Cardiac muscle cell (in vitro differentiated cells and primary cell): ENCODE results near the gene DUS1L. TPM values are rescaled to one million over a fixed set of nuclear protein-coding genes. Genes with fewer than 3 reads are reported as not detected.

ENCODE experiments used
- DNase-seq, 2 donors: peaks; one replicate each; pipeline versions ENCODE4 v3.0.0 to v3.0.0-alpha.2; 2010 to 2017; ENCODE audit warnings: low read depth in 1 of 2, low spot score in 1 of 2
- H3K27ac ChIP-seq: fragments of 200-600 bp; sonication (generic); 2 replicates; pipeline ENCODE4 v1.5.1; 2016
- H3K27me3 ChIP-seq: fragments of 200-600 bp; sonication (generic); 2 replicates; pipeline ENCODE4 v1.6.0; 2016; ENCODE audit warnings: control low read depth
- H3K36me3 ChIP-seq: fragments of 200-600 bp; sonication (generic); 2 replicates; pipeline ENCODE4 v1.5.1; 2016; ENCODE audit warnings: control low read depth
- H3K4me1 ChIP-seq: fragments of 200-600 bp; sonication (generic); 2 replicates; pipeline ENCODE4 v1.8.1; 2017; ENCODE audit warnings: low read depth, mild to moderate bottlenecking, mixed run types
- H3K4me3 ChIP-seq: fragments of 200-600 bp; sonication (generic); 2 replicates; pipeline ENCODE4 v1.5.1; 2016; ENCODE audit warnings: mild to moderate bottlenecking
- H3K9me3 ChIP-seq: fragments of 200-600 bp; sonication (generic); 2 replicates; pipeline ENCODE4 v1.5.1; 2017; ENCODE audit warnings: low read depth, mild to moderate bottlenecking, control low read depth
- polyA plus RNA-seq: library from polyadenylated mRNA; unstranded; fragments of >200 nt; fragmentation: Nextera tagmentation; extraction: Ambion mirVana; gene quantifications from 2 replicates; pipeline ENCODE4 v1.2.1, GENCODE V29; 2016
- total RNA-seq: library from RNA; depleted of rRNA; stranded (reverse); fragments of >200 nt; gene quantifications from 2 replicates; pipeline ENCODE4 v1.2.3, GENCODE V29; 2016
- TF ChIP-seq, protein P1 (sequence below): IDR thresholded peaks from 2 replicates; pipeline ENCODE4 v1.5.1; 2012; ENCODE audit warnings: low read depth, mild to moderate bottlenecking, low read length

DUS1L gene
- total and polyA plus RNA-seq, 2 experiments from 2014 or later = 183 to 184 TPM

DNA sequence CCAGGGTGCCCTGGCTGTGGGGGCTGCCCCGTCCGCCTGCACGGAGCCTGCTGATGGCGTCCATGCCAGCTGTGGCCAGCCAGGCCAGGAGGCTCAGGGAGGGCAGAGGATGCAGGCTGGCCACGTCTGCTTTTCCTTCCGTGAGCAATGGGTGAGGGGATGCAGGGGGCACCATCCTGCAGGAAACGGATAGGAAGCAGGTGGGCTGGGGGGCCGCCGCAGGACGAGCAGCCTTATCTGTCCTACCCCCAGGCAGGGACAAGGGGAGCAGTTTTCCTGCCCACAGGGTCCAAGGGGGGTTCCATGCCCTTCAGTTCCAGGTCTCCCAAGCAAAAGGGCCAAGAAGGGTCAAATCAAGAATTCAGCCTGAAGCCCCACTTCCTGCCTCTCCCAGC is 6.8 kb downstream of the DUS1L start:
- H3K27me3 ChIP-seq = no peaks in the 10 kb centered on the region
- peaks cover 35% of the 10 kb centered on the region for H3K36me3 ChIP-seq
- TF ChIP-seq, protein P1, sequence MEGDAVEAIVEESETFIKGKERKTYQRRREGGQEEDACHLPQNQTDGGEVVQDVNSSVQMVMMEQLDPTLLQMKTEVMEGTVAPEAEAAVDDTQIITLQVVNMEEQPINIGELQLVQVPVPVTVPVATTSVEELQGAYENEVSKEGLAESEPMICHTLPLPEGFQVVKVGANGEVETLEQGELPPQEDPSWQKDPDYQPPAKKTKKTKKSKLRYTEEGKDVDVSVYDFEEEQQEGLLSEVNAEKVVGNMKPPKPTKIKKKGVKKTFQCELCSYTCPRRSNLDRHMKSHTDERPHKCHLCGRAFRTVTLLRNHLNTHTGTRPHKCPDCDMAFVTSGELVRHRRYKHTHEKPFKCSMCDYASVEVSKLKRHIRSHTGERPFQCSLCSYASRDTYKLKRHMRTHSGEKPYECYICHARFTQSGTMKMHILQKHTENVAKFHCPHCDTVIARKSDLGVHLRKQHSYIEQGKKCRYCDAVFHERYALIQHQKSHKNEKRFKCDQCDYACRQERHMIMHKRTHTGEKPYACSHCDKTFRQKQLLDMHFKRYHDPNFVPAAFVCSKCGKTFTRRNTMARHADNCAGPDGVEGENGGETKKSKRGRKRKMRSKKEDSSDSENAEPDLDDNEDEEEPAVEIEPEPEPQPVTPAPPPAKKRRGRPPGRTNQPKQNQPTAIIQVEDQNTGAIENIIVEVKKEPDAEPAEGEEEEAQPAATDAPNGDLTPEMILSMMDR = no peak
- H3K4me1 ChIP-seq = no peaks in the 10 kb centered on the region
- H3K27ac ChIP-seq = no peak overlapping the region
- DNase-seq = no peak
- no peak overlapping the region for H3K4me3 ChIP-seq
- H3K9me3 ChIP-seq = no peaks in the 10 kb centered on the region

DNA sequence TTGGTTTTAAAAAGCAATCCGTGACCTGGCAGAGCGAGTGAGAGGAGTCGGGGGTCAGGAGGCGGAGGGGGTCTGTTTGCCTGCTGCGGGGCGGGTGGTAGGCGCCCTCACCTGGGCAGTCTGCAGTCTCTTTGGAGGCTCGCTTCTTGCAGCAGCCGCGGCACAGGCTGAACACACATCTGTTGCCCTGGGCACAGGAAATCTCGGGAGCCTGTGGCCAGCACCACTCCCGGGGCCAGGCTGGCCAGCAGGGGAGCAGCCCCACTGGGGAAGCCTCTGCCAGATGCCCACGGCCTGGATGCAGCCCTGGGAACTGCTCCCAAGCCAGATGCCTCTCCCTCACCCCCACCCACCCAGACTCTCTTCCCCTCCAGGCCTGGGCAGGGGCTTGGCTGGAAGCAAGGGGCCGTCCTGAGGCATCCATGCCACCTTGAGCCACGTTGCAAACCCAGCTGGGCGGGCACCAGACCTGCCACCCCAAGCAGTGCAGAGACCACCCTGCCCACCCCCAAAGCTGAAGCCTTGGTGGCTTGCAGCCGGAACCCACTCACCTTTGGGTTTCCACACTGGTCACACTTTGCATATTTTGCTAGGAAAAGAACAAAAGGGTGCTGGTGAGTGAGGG is 7.3 kb downstream of the DUS1L start:
- Histone ChIP-seq H3K27ac (no peak overlapping the region), H3K4me1 (no peaks in the 10 kb centered on the region), H3K27me3 (no peaks in the 10 kb centered on the region), H3K36me3 (peaks cover 35% of the 10 kb centered on the region), H3K4me3 (no peak overlapping the region), H3K9me3 (no peaks in the 10 kb centered on the region)
- TF ChIP-seq, protein P1 = no peak
- DNase-seq = no peak

DNA sequence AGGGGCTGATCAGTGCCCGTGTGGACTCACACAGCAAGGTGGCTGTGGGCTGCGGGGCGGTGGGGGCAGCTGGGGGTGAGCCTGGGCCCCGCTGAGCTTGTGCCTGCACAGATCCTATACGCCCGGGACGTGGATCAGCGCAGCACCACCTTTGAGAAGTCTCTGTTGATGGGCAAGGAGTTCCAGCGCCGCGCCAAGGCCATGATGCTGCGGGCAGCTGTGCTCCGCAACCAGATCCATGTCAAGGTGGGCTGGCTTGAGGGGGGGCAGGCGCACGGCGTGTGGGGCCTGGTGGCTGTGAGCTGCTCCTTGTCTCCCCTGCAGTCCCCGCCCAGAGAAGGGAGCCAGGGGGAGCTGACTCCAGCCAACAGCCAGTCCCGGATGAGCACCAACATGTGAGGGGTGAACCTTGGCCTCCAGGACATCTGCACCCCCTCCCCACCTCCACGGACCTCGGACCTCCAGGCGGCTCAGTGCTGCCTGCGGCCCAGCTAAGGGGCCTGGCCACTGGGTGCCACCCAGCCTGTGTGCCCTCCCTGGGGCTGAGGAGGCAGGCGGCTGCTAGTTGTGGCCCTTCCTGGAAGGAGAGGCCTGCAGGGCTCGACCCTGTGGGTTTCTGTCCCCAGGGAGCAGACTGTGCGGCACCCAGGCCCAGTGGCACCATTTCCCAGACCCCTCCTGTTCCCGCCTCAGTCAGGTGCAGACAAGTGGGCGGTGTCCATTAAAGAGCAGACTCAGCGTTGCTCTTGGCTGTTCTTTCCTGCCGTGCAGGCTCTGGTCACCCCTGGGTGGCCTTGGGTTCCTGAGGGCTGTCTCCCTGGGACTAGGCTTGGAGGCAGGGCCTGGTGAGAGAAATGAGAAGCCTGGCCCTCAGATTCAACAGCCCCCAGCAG is 8.6 kb downstream of the DUS1L start:
- no peaks in the 10 kb centered on the region for H3K27me3 ChIP-seq
- H3K27ac ChIP-seq = no peak overlapping the region
- H3K4me1 ChIP-seq = peaks cover 4% of the 10 kb centered on the region
- no peak for DNase-seq
- peaks cover 35% of the 10 kb centered on the region for H3K36me3 ChIP-seq
- H3K9me3 ChIP-seq = no peaks in the 10 kb centered on the region
- H3K4me3 ChIP-seq = no peak overlapping the region
- TF ChIP-seq, protein P1 = no peak

DNA sequence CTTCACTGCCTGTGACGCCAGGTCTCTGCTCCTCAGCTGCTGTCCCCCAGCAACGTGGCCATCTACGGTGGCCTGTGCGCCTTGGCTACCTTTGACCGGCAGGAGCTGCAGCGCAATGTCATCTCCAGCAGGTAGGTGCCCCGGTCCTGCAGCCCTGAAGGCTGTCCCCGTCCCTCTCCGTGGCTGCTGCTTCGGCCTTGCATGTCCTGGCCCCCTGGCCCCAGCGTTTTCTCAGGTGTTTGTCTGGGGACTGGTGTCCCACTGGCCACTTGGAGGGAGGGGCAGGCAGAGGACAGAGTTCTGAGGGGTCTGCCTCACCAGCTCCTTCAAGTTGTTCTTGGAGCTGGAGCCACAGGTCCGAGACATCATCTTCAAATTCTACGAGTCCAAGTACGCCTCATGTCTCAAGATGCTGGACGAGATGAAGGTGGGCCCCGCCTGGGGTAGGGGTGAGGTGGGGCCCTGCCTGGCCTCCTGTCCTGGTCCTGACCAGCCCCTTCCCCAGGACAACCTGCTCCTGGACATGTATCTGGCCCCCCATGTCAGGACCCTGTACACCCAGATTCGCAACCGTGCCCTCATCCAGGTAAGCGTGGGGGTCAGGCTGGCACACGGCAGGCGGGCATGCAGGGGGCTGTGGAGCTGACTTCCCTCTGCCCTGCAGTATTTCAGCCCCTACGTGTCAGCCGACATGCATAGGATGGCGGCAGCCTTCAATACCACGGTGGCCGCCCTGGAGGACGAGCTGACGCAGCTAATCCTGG is 9.5 kb downstream of the DUS1L start:
- Histone ChIP-seq H3K9me3 (no peaks in the 10 kb centered on the region), H3K36me3 (peaks cover 30% of the 10 kb centered on the region), H3K27ac (no peak overlapping the region), H3K4me3 (no peak overlapping the region), H3K4me1 (peaks cover 4% of the 10 kb centered on the region), H3K27me3 (no peaks in the 10 kb centered on the region)
- TF ChIP-seq, protein P1 = no peak
- DNase-seq = no peak

DNA sequence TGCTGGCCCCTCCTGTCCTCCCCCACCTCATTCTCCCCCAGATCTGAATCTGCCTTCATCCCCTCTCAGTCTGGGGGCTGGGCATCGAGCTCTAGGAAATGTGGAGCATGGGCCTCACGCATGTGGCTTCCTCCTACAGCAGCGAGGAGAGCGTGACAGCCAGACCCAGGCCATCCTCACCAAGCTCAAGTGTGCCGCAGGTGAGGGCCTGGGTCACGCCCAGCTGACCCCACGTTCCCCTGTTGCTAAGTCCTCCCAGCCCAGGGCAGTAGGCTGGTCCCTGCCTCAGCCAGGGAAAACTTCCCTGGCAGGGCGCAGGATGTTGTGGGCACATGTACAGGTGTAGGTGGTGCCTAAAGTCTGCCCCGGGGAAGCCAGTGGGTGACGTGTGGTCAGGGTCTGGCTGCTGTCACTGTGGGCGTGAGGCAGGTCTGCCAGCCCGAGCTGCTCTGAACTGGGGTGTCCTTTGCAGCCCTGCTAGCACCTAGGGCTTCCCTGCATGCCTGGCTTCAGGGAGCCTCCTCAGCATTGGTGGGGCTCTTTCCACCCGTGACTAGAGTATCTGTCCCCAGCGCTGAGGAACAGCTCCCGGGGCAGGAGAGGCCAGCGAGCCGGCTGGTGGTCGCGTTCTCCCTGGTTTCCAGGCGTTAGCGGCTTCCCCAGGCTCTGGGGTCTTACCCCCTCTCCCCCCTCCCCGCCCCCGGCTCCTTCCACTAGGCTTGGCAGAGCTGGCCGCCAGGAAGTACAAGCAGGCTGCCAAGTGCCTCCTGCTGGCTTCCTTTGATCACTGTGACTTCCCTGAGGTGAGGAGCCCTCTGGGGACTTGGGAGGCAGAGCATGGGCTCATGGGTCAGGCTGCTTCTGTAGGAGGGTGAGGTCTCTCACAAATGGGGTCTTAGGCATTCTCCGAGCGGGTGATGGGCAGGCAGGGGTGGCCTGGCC is 10.3 kb downstream of the DUS1L start:
- H3K36me3 ChIP-seq = peaks cover 22% of the 10 kb centered on the region
- TF ChIP-seq, protein P1 = no peak
- no peak overlapping the region for H3K27ac ChIP-seq
- H3K9me3 ChIP-seq = no peaks in the 10 kb centered on the region
- peaks cover 4% of the 10 kb centered on the region for H3K4me1 ChIP-seq
- no peak overlapping the region for H3K4me3 ChIP-seq
- DNase-seq = no peak
- no peaks in the 10 kb centered on the region for H3K27me3 ChIP-seq
